GM12872 (cell line): ENCODE measurements around the gene ARL2BP.

Source experiments
- CTCF ChIP-seq: IDR thresholded peaks from 3 replicates; pipeline ENCODE4 v1.5.1; 2011; ENCODE audit warnings: low read depth, mild to moderate bottlenecking, low read length, moderate library complexity; ENCODE audit not compliant: insufficient read depth

Gene ARL2BP

DNA sequence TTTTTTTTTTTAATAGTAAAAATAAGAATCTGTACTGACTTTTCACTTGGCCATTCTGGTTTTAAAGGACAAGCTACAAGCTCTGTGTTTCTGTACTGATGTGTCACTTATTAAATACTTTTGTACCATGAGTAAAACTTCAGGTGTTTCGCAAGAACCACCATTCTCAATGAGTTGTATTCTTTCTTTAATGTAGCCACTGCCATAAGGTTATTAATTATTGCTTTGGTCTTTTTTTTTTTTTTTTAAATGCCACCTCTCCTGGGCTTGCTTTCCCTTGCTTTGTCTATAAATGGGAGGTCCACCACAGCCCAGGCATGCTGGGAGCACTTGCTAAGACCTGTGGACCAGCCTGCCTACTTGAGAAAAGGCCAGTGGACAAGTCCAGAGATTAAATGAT is 8.4 kb downstream of the ARL2BP start:
- TF ChIP-seq CTCF, result no peak

DNA sequence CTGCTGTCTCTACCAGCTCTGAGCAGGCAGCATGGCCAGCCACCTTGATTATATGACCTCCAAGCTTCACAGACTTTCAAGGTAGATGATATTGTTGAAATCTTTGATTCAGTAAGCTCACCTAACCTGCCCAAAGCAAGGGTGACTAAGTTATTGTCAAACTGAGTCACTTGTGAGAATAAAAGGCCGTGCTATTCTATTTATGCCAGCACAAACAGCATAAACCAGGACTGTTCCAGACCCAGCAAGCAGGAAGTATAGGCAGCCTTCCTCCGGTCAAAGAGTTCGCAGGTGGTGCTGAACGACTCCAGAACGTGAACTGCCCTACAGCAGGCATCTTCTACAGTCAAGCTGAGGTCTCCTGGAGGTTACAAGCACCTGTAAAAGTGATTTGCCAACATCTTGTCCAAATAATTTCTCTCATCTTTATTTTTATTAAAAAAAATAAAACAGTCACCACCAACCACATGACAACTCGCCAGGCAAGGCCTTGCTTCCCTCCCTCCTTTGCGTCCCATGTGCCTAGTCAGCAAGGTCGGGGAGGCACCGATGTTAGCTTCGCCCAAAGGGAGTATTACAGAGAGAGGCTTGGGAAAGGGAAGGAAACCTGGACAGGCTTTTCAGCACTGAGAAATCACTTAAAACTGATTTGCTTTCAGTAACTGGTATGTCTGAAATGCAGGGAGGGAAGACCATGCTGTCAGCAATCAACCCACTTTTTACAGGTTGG is 10.8 kb downstream of the ARL2BP start:
- no peak for TF ChIP-seq CTCF

- no peak for TF ChIP-seq CTCF
Measured at GRCh38 chr16:57256601-57257395, 11.7 kb downstream of the ARL2BP start.

DNA sequence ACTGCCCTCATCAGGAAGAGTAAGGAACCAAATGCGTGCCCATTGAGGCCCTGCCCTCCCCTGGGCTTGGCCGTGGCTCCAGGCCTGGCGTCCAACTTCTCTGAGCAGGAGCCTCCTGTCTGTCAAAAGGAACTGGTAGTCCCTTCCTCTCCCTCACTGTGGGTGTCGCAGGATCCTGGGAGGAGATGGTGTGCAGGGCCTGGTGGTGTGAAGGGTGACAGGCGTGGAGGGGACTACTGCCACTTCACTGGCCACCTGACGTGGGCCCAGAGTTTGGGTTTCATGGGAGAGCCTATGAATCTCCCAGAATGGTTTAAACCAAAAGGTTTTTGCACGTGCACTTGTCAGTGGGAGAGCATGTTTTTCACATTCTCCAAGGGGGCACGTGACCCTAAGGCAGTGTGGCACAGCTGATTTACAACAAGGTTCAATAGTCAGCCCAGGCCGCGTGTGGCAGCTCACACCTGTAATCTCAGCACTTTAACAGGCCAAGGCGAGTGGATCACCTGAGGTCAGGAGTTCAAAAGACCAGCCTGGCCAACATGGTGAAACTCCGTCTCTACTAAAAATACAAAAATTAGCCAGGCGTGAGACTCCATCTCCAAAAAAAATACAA is 12.5 kb downstream of the ARL2BP start:
- no peak for TF ChIP-seq CTCF

DNA sequence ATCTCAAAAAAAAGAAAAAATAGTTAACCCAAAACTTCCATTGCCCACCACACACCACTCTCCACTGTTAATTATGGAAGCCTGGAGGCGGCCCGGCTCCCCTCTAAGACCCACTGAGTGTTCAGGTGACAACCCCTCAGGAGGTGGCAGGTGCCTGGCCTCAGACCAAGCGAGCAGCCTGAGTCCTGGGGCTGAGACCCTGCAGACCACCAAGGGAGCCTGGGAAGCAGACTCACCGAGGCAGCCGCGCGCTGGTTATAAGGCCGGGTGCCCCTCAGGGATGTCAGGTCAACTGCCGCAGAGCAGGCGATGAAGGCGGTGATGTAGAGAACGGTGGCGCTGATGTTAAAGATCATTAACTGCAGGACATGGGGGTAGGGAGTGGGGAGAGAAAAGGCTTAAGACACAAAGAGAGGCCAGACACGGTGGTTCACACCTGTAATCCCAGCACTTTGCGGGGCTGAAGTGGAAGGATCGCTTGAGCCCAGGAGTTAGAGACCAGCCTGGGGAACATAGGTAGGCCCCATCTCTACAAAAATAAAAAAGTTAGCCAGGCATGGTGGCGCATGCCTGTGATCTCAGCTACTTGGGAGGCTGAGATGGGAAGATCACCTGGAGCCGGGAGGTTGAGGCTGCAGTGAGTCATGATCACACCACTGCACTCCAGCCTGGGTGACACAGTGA is 13.3 kb downstream of the ARL2BP start:
- no peak for TF ChIP-seq CTCF

DNA sequence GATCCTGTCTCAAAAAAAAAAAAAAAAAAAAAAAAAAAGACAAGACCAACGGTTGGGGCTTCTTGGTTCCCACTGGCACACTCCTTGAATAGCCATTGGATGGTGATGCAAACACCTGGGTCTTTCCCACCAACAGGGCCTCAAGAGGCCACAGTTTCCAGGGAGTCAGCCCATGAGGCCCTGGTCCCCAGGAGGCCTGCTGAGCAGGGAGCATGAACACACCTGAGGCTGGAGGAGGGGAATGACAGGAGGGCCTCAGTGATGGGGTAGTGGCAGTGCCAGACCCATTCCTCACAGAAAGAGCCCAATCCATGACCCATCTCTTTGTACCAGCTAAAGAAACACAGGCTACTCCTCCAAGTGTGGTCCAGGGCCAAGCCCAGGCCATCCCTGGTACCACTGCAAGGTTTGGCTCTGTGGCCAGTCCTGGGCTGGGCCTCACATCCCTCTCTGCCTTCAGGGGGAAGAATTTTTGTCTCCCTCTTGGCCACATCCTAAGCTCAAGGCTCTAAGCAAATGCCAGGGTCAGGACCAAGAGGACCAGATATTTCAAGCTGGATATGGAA is 13.9 kb downstream of the ARL2BP start:
- TF ChIP-seq CTCF, result no peak
